ENCODE measurements around the gene ADAMTS17.

Gene ADAMTS17

GRCh38 chr15:100103828-100104227, 237.9 kb downstream of the ADAMTS17 start:
- TF ChIP-seq POLR2AphosphoS5 (IDR thresholded peaks at IDR 0.05; ENCODE audit: low read depth, low read length): no peak
- TF ChIP-seq TAF1 (IDR thresholded peaks at IDR 0.05; ENCODE audit: borderline replicate concordance, low read depth, low read length): no peak
- no peak for TF ChIP-seq POLR2A (IDR thresholded peaks at IDR 0.05; ENCODE audit: low read depth, low read length)
- DNase-seq (ENCODE audit: insufficient read length) (no peak), FAIRE-seq (no peak)

GRCh38 chr15:100101426-100102089, 240.2 kb downstream of the ADAMTS17 start:
- FAIRE-seq (no peak), DNase-seq (ENCODE audit: insufficient read length) (no peak)
- TF ChIP-seq POLR2AphosphoS5 (IDR thresholded peaks at IDR 0.05; ENCODE audit: low read depth, low read length): no peak

DNA sequence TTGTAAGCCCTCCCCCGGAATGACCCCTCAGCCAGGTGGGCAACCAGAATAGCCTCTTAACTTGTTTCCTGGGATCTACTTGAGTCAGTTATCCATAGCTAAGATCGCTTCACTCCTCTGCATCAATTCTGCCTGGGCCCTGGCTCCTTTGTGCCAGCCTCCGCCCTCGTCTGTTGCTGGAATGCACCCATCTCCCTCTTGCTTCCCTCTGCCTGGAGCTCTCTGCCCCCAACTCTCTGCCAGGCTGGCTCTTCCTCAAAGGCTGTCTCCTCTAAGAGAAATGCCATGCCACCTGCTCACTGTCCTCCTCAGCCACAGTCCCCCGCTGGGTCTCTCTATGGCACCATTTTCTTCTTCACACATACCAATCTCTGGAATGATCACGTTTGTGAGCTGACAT, 240.8 kb downstream of the ADAMTS17 start:
- FAIRE-seq (no peak), DNase-seq (ENCODE audit: insufficient read length) (no peak)
- TF ChIP-seq POLR2AphosphoS5 (IDR thresholded peaks at IDR 0.05; ENCODE audit: low read depth, low read length): no peak
- no peak for TF ChIP-seq TAF1 (IDR thresholded peaks at IDR 0.05; ENCODE audit: borderline replicate concordance, low read depth, low read length)
- no peak for TF ChIP-seq POLR2A (IDR thresholded peaks at IDR 0.05; ENCODE audit: low read depth, low read length)

DNA sequence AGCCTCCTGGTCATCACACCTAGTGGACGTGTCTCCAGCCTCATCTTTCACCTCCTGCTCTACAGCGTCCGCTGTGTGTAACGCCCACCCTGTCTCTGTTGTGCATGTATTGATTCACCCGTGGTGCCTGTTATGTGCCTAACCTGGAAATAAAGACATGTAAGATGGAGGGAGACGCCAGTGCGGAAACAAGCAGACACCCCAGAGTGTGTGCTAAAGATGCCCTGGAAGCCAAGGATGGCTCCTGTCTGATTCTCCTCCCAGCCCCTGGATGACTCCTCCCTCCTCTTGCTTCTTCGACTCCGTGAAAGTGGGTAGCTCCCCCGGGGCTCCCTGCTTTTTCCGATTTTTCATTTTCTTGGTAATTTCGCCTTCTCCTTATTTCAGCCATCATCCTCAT, 241.8 kb downstream of the ADAMTS17 start:
- DNase-seq (ENCODE audit: insufficient read length) (no peak), FAIRE-seq (no peak)
- TF ChIP-seq TAF1 (IDR thresholded peaks at IDR 0.05; ENCODE audit: borderline replicate concordance, low read depth, low read length) (no peak), POLR2A (IDR thresholded peaks at IDR 0.05; ENCODE audit: low read depth, low read length) (no peak), POLR2AphosphoS5 (IDR thresholded peaks at IDR 0.05; ENCODE audit: low read depth, low read length) (no peak)

DNA sequence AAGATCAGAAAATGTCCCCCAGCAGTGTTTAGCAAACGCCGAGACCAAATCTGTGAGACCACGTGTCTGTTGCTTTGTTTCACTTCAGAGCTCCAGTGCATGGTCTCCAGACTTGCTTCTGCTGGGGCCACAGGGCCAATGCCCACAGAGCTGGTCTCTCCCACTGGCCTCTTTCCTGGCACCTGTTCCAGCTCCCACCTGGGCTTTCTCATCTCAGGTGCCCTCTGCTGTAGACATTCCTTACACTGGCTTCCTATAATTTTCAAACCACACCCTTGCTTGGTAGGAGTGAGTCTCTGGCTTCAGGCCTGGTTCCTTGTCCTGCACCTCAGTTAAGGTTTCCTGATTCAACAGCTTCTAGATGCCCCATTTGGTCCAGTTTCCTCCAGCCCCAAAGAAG, 243.1 kb downstream of the ADAMTS17 start:
- no peak for FAIRE-seq
- DNase-seq (ENCODE audit: insufficient read length): no peak
- TF ChIP-seq POLR2A (IDR thresholded peaks at IDR 0.05; ENCODE audit: low read depth, low read length) (no peak), TAF1 (IDR thresholded peaks at IDR 0.05; ENCODE audit: borderline replicate concordance, low read depth, low read length) (no peak), POLR2AphosphoS5 (IDR thresholded peaks at IDR 0.05; ENCODE audit: low read depth, low read length) (no peak)

DNA sequence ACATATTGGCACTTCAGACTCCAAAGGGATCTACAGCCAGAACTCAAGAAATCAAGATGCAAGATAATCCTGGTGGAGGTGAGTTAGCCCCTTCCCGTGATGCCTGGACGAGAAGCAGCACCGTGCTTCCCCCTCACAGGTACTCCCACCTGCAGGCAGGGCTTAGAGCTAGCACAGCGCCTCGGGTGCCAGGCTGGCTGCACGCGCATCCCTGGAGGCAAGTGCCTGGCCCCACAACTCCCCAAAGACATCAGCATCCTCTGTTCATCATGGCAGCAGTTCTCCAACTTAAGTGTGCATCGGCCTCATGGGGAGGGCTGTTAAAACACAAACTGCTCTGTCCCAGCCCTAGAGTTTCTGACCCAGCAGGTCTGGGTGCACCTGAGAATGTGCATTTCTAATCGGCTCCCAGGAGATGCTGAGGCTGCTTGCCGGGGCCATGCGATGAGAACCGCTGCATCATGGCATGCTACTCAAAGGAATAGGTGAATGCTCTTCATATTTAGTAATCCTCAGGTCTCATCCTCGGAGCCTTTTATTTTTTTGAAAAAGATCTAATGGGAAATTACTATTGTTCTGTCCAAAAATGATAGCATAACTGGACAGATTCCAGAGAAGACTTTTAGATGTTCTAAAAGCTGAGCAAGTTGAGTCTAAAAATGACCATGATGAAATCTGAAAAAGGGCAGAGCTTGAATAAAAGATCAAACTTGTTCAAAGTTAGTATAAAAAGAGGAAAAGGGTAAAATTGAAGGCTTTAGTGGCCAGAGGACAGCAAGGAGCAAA, 244.2 kb downstream of the ADAMTS17 start:
- TF ChIP-seq TAF1 (IDR thresholded peaks at IDR 0.05; ENCODE audit: borderline replicate concordance, low read depth, low read length) (no peak), POLR2AphosphoS5 (IDR thresholded peaks at IDR 0.05; ENCODE audit: low read depth, low read length) (no peak), POLR2A (IDR thresholded peaks at IDR 0.05; ENCODE audit: low read depth, low read length) (no peak)
- DNase-seq (ENCODE audit: insufficient read length) (no peak), FAIRE-seq (no peak)

GRCh38 chr15:100096700-100097099, 245.1 kb downstream of the ADAMTS17 start:
- no peak for TF ChIP-seq POLR2AphosphoS5 (IDR thresholded peaks at IDR 0.05; ENCODE audit: low read depth, low read length)
- TF ChIP-seq TAF1 (IDR thresholded peaks at IDR 0.05; ENCODE audit: borderline replicate concordance, low read depth, low read length): no peak
- TF ChIP-seq POLR2A (IDR thresholded peaks at IDR 0.05; ENCODE audit: low read depth, low read length): no peak
- FAIRE-seq (no peak), DNase-seq (ENCODE audit: insufficient read length) (no peak)

- no peak for TF ChIP-seq TAF1 (IDR thresholded peaks at IDR 0.05; ENCODE audit: borderline replicate concordance, low read depth, low read length)
- no peak for TF ChIP-seq POLR2A (IDR thresholded peaks at IDR 0.05; ENCODE audit: low read depth, low read length)
- FAIRE-seq (no peak), DNase-seq (ENCODE audit: insufficient read length) (no peak)
These were observed 245.6 kb downstream of the ADAMTS17 start for GRCh38 chr15:100096248-100096600.

DNA sequence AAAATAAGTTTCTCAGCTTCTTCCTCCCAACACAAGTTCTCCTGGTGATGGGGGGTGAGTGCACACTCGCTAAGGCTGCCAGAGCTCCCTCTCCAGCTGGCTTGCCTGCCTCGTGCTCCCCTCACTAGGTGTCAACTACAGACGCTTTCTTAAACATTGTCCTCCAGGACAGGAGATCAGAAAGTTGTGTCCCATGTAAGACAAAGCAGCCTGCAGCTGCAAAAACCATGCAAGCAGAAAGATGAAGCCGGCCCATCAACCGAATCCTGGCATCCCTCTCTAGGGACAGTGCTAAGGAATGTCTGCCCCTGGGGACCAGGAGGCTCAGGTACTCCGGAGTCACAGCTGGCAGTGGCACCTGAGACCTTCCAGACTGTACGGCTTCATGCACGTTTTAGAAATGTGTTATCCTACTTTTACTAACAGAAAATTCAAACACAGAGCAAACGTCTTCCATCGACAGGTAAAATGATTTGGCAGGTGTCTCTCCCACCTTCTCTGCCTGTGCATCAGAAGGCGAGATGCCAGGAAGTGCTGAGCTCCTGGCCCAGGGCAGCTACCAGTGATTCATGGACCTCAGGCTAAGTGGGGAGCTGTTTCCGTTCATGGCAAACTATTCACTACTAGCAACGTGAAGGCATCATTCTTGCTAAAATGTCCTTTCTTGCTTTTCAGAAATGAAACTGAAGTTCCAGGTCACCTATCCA, 246.1 kb downstream of the ADAMTS17 start:
- FAIRE-seq (no peak), DNase-seq (ENCODE audit: insufficient read length) (no peak)
- TF ChIP-seq POLR2A (IDR thresholded peaks at IDR 0.05; ENCODE audit: low read depth, low read length) (no peak), TAF1 (IDR thresholded peaks at IDR 0.05; ENCODE audit: borderline replicate concordance, low read depth, low read length) (no peak), POLR2AphosphoS5 (IDR thresholded peaks at IDR 0.05; ENCODE audit: low read depth, low read length) (no peak)

DNA sequence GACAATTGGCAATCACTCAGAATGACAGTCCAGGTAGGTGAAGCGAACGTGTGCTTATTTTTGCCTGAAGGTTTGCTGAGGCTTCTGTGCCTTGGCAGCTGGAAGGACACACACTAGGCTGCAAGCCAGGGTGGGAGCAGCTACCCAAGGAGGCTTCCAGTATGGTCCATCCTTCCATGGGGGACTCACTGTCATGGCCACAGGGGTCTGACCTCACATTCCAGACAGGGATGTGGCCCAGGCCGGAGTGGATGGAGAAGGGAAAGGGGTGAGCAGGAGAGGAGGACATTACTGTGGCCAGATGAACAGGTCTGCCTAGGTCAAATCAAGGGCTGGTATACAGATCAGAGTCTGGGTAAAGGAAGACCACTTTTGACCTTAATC, 247.7 kb downstream of the ADAMTS17 start:
- TF ChIP-seq POLR2AphosphoS5 (IDR thresholded peaks at IDR 0.05; ENCODE audit: low read depth, low read length): no peak
- no peak for TF ChIP-seq POLR2A (IDR thresholded peaks at IDR 0.05; ENCODE audit: low read depth, low read length)
- FAIRE-seq (no peak), DNase-seq (ENCODE audit: insufficient read length) (no peak)

- TF ChIP-seq POLR2AphosphoS5 (IDR thresholded peaks at IDR 0.05; ENCODE audit: low read depth, low read length): no peak
- no peak for TF ChIP-seq POLR2A (IDR thresholded peaks at IDR 0.05; ENCODE audit: low read depth, low read length)
- no peak for TF ChIP-seq TAF1 (IDR thresholded peaks at IDR 0.05; ENCODE audit: borderline replicate concordance, low read depth, low read length)
- DNase-seq (ENCODE audit: insufficient read length): no peak
- no peak for FAIRE-seq
These were observed 248.3 kb downstream of the ADAMTS17 start for GRCh38 chr15:100093211-100094126.
